OCI-LY3 (cell line): ENCODE measurements around the gene ATP2C2.

Source experiments
- EZH2phosphoT487 ChIP-seq: fragments of 200-600 bp; shearing (Covaris generic); IDR thresholded peaks from 2 replicates; pipeline ENCODE4 v1.6.1; 2018; ENCODE audit warnings: antibody characterized with exemption, mixed run types, low read depth
- TF ChIP-seq, protein P1 (sequence below): fragments of 200-600, 300-600 bp; sonication (generic); IDR thresholded peaks from 2 replicates; pipeline ENCODE4 v1.5.1; 2014; ENCODE audit warnings: antibody characterized with exemption, low read length, low read depth

DNA sequence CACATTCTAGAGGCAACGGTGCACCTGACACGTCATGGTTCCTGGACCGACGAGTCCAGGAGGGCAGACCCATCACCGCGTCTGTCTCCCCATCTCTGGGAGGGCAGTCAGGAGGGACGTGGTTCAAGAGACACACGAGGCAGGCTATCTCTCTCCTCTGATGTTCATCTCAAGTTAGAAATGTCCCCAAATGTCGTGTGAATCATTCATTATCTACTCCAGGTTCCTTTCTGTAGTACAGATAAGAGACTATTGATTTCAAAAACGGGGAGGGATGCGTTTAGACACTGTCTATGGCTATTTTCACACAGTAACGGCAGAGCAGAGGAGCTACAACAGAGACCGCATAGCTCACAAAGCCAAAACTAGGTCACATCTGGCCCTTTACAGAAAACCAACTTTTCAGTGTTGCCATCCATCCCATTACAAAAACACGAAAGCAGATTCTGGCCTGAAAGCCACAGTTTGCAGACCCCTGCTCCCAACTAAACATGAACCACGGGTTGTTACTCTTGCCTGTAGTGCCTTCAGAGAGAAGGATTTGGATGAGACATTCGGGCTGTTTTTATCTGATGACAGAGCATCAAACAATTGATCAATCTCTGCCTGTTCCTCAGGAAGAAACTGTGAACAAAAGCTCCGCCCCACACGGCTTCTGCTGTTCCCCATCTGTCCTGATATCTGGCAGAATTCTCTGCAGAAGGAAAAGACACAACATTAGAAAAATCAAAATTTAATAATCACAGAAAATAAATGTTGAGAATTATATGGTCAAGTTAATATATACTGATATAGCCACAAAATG, 129.3 kb downstream of the ATP2C2 start:
- TF ChIP-seq, protein P1, sequence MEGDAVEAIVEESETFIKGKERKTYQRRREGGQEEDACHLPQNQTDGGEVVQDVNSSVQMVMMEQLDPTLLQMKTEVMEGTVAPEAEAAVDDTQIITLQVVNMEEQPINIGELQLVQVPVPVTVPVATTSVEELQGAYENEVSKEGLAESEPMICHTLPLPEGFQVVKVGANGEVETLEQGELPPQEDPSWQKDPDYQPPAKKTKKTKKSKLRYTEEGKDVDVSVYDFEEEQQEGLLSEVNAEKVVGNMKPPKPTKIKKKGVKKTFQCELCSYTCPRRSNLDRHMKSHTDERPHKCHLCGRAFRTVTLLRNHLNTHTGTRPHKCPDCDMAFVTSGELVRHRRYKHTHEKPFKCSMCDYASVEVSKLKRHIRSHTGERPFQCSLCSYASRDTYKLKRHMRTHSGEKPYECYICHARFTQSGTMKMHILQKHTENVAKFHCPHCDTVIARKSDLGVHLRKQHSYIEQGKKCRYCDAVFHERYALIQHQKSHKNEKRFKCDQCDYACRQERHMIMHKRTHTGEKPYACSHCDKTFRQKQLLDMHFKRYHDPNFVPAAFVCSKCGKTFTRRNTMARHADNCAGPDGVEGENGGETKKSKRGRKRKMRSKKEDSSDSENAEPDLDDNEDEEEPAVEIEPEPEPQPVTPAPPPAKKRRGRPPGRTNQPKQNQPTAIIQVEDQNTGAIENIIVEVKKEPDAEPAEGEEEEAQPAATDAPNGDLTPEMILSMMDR: no peak
- TF ChIP-seq EZH2phosphoT487: no peak
